Hepatocyte (in vitro differentiated cells): ENCODE measurements around the gene CHRM1.

Experiments used
- CTCF ChIP-seq: fragments of 200-600 bp; sonication (generic); IDR thresholded peaks from 2 replicates; pipeline ENCODE4 v1.5.1; 2016; ENCODE audit warnings: antibody characterized with exemption, mild to moderate bottlenecking; ENCODE audit not compliant: poor library complexity
- EZH2 ChIP-seq: fragments of 200-600 bp; sonication (generic); IDR thresholded peaks from 2 replicates; pipeline ENCODE4 v1.6.1; 2016; ENCODE audit warnings: antibody characterized with exemption, mild to moderate bottlenecking, borderline replicate concordance
- EZH2phosphoT487 ChIP-seq: fragments of 200-600 bp; sonication (generic); IDR thresholded peaks from one replicate; pipeline ENCODE4 v1.6.1; 2018; ENCODE audit warnings: antibody characterized with exemption, mild to moderate bottlenecking, low read depth, moderate library complexity; ENCODE audit not compliant: unreplicated experiment, severe bottlenecking

DNA sequence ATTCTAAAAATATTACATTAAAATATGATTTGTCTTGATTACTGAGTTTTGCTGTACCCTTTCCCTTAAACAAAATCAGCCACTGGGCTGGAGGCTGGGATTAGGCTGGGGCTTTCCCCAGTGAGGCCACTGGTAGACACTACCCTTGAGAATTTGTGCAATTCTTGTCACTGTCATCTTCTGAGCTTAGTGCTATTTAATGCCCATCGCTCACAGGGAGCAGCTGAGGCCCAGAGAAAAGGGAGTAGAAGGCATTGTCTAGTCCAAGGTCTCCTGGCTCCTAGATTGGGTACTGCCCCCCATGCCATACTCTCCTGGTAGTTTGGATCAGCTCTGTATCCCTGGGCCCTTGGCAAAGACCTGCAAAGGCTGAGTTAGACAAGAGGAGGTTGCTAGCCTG lies 6.7 kb downstream of the CHRM1 start:
- TF ChIP-seq CTCF (no peak), EZH2 (no peak), EZH2phosphoT487 (no peak)
